ENCODE measurements around the gene TSR3.

The TSR3 gene

GRCh38 chr16:1394367-1394951 is 42.8 kb upstream of the TSR3 start:
- DNase-seq (ENCODE audit: low read depth): no peak
- no peak overlapping the region for H3K4me3 ChIP-seq (replicated peaks; ENCODE audit: low read depth, low read length)
- TF ChIP-seq CTCF (IDR thresholded peaks at IDR 0.05; ENCODE audit: low read length, missing control alignments): no peak

- DNase-seq (ENCODE audit: low read depth): no peak
- TF ChIP-seq CTCF (IDR thresholded peaks at IDR 0.05; ENCODE audit: low read length, missing control alignments): no peak
- no peak overlapping the region for H3K4me3 ChIP-seq (replicated peaks; ENCODE audit: low read depth, low read length)
Measured at GRCh38 chr16:1393613-1394176, 42.0 kb upstream of the TSR3 start.

- no peak overlapping the region for H3K4me3 ChIP-seq (replicated peaks; ENCODE audit: low read depth, low read length)
- DNase-seq (ENCODE audit: low read depth): no peak
- TF ChIP-seq CTCF (IDR thresholded peaks at IDR 0.05; ENCODE audit: low read length, missing control alignments): no peak
Measured at GRCh38 chr16:1392826-1393225, 41.1 kb upstream of the TSR3 start.

- no peak overlapping the region for H3K4me3 ChIP-seq (replicated peaks; ENCODE audit: low read depth, low read length)
- no peak for DNase-seq (ENCODE audit: low read depth)
- TF ChIP-seq CTCF (IDR thresholded peaks at IDR 0.05; ENCODE audit: low read length, missing control alignments): no peak
Measured at GRCh38 chr16:1390239-1390779, 38.6 kb upstream of the TSR3 start.

GRCh38 chr16:1389762-1390161 is 38.1 kb upstream of the TSR3 start:
- no peak for DNase-seq (ENCODE audit: low read depth)
- no peak for TF ChIP-seq CTCF (IDR thresholded peaks at IDR 0.05; ENCODE audit: low read length, missing control alignments)
- H3K4me3 ChIP-seq (replicated peaks; ENCODE audit: low read depth, low read length): no peak overlapping the region

- no peak overlapping the region for H3K4me3 ChIP-seq (replicated peaks; ENCODE audit: low read depth, low read length)
- no peak for TF ChIP-seq CTCF (IDR thresholded peaks at IDR 0.05; ENCODE audit: low read length, missing control alignments)
Measured at GRCh38 chr16:1387331-1387730, 35.7 kb upstream of the TSR3 start.

GRCh38 chr16:1385232-1385631 is 33.6 kb upstream of the TSR3 start:
- DNase-seq (ENCODE audit: low read depth): no peak
- TF ChIP-seq CTCF (IDR thresholded peaks at IDR 0.05; ENCODE audit: low read length, missing control alignments): no peak
- no peak overlapping the region for H3K4me3 ChIP-seq (replicated peaks; ENCODE audit: low read depth, low read length)

More at GRCh38 chr16:1387331-1387730, 35.7 kb upstream of the TSR3 start:
- no peak for DNase-seq (ENCODE audit: low read depth)

Data from fibroblast of pulmonary artery (primary cell).